ENCODE results near the gene DNAJA3. TPM values are rescaled to one million over a fixed set of nuclear protein-coding genes. Genes with fewer than 3 reads are reported as not detected.

Gene DNAJA3
- total and polyA plus RNA-seq, 2 donors (not counting 3 experiments of a cell fraction or from before 2014, with no cell fraction given): 33.4 to 45.4 TPM

GRCh38 chr16:4403133-4403949 is 22.3 kb upstream of the DNAJA3 start:
- dilution Hi-C loops (cut with MboI; ENCODE audit: extremely low pct_ligation_motif_present, low sequenced_read_pairs): no loop called here
- POLR2A ChIA-PET: no interaction called here
- no TSS peak for BruUV-seq (replicated peaks)
- TF ChIP-seq GATA2 (IDR thresholded peaks at IDR 0.05; ENCODE audit: insufficient read depth, insufficient read length, low read depth, low read length) (no peak), CTCF (IDR thresholded peaks at IDR 0.05; ENCODE audit: extremely low read depth in 1 of 2, insufficient read depth in 1 of 2, low read depth in 1 of 2, low read length in 2 of 2) (no peak), FOS (IDR thresholded peaks at IDR 0.05; ENCODE audit: borderline replicate concordance, insufficient read depth, low read length) (no peak), POLR2A (IDR thresholded peaks at IDR 0.05; ENCODE audit: low read depth, low read length) (no peak), MYC (IDR thresholded peaks at IDR 0.05; ENCODE audit: low read depth, low read length) (no peak), EZH2 (IDR thresholded peaks at IDR 0.05; ENCODE audit: borderline replicate concordance, low read depth, low read length, severe bottlenecking) (no peak), MAX (IDR thresholded peaks at IDR 0.05; ENCODE audit: insufficient read depth, insufficient read length) (no peak), JUN (IDR thresholded peaks at IDR 0.05; ENCODE audit: borderline replicate concordance, insufficient read depth, insufficient read length, low read depth) (no peak), POLR2AphosphoS5 (IDR thresholded peaks at IDR 0.05; ENCODE audit: insufficient read depth, low read depth, low read length) (no peak)
- FAIRE-seq (no peak), DNase-seq (ENCODE audit: low read depth, low spot score) (no peak)
- H3K4me1 ChIP-seq (ENCODE audit: control insufficient read depth, extremely low read depth, insufficient read depth, low read length): peaks cover 9% of the 10 kb centered on the region
- H3K27ac ChIP-seq (ENCODE audit: insufficient read depth, low read depth, low read length): no peak overlapping the region
- H3K9me3 ChIP-seq (replicated peaks; ENCODE audit: control insufficient read depth, insufficient read depth, low read length): no peaks in the 10 kb centered on the region
- H3K4me3 ChIP-seq (replicated peaks in 1 of 3; ENCODE audit: insufficient read depth in 1 of 3, low read depth in 1 of 3, low read length in 3 of 3): no peak overlapping the region
- no peaks in the 10 kb centered on the region for H3K27me3 ChIP-seq (ENCODE audit: control insufficient read depth in 2 of 2, insufficient read depth in 2 of 2, low read length in 2 of 2)
- H3K4me2 ChIP-seq (ENCODE audit: insufficient read depth, low read length): no peak overlapping the region
- CTCF ChIA-PET: interaction anchor here (0.6 to 5.4 kb wide), 45 partner anchors 8 to 464 kb away, joined by 3 to 102 read pairs (median 5); partner anchors contain the start of genes CORO7, PAM16, TFAP4 and VASN
- no peaks in the 10 kb centered on the region for H3K79me2 ChIP-seq (ENCODE audit: control insufficient read depth, insufficient read depth, low read length)
- H4K20me1 ChIP-seq (replicated peaks; ENCODE audit: control insufficient read depth, extremely low read depth, insufficient read depth, low read length): no peaks in the 10 kb centered on the region
- no peak overlapping the region for H2AFZ ChIP-seq (ENCODE audit: low read depth, low read length)
- H3K9ac ChIP-seq (replicated peaks; ENCODE audit: extremely low read depth, insufficient read depth, low read length): no peak overlapping the region
- H3K9me1 ChIP-seq (replicated peaks; ENCODE audit: control insufficient read depth, extremely low read depth, insufficient read depth, low read length): no peaks in the 10 kb centered on the region
- intact Hi-C loops (cut with micrococcal nuclease): loop anchor here (2.0 to 5.0 kb wide), 2 partner anchors 115 to 131 kb away; partner anchors contain the start of gene TFAP4
- H3K36me3 ChIP-seq (ENCODE audit: control insufficient read depth in 2 of 2, extremely low read depth in 1 of 2, insufficient read depth in 2 of 2, low read length in 2 of 2): peaks cover 6 to 25% of the 10 kb centered on the region in 2 experiments

All from endothelial cell of umbilical vein (primary cell).